HT1080 (cell line): ENCODE measurements around the gene PLA2G4D. TPM values are rescaled to one million over a fixed set of nuclear protein-coding genes. Genes with fewer than 3 reads are reported as not detected.

ENCODE experiments used
- DNase-seq: peaks from one replicate; pipeline ENCODE4 v3.0.0-alpha.2; 2015; ENCODE audit warnings: low read depth
- polyA plus RNA-seq, 2 experiments: library from polyadenylated mRNA; depleted of rRNA; stranded (reverse); fragments of >200 nt; gene quantifications; 2 replicates each; pipeline ENCODE4 v1.2.3, GENCODE V29; 2015
- total RNA-seq: library from RNA; depleted of rRNA; stranded (reverse); fragments of >200 nt; shearing (Covaris generic); gene quantifications from 2 replicates; pipeline ENCODE4 v1.2.3, GENCODE V29; 2014; rRNA removed

PLA2G4D gene, protein sequence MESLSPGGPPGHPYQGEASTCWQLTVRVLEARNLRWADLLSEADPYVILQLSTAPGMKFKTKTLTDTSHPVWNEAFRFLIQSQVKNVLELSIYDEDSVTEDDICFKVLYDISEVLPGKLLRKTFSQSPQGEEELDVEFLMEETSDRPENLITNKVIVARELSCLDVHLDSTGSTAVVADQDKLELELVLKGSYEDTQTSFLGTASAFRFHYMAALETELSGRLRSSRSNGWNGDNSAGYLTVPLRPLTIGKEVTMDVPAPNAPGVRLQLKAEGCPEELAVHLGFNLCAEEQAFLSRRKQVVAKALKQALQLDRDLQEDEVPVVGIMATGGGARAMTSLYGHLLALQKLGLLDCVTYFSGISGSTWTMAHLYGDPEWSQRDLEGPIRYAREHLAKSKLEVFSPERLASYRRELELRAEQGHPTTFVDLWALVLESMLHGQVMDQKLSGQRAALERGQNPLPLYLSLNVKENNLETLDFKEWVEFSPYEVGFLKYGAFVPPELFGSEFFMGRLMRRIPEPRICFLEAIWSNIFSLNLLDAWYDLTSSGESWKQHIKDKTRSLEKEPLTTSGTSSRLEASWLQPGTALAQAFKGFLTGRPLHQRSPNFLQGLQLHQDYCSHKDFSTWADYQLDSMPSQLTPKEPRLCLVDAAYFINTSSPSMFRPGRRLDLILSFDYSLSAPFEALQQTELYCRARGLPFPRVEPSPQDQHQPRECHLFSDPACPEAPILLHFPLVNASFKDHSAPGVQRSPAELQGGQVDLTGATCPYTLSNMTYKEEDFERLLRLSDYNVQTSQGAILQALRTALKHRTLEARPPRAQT
- not detected in 2 replicates for total RNA-seq
- not detected in 2 replicates for polyA plus RNA-seq (2015; cell fraction: cytosol; rRNA removed)
- not detected in 2 replicates for polyA plus RNA-seq (2015; cell fraction: nucleus; rRNA removed)

GRCh38 chr15:42094512-42094963, at the start of gene PLA2G4D:
PLA2G4D (minus strand) TSS chr15:42094562; CDS start chr15:42094459, 103 bp downstream.
- no peak for DNase-seq

DNA sequence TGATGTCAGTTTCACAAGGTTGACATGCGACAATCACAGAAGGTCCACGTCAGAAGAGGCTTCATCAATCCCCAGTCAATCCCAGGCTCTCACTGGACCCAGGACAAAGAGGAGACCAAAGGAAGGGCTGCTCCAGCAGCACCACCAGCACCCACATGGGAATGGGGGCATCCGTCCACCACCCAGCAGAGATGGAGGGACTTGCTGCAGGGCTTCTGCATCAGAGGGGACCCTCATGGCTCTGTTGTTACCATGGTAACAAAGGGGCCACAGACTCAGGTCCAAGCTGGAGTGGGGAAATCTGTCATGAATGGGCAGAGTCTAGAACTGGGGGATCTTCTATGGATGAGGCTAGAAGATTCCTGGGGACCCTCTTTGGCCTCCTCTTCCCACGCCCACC, 49.0 kb upstream of the PLA2G4D start:
- DNase-seq: no peak

DNA sequence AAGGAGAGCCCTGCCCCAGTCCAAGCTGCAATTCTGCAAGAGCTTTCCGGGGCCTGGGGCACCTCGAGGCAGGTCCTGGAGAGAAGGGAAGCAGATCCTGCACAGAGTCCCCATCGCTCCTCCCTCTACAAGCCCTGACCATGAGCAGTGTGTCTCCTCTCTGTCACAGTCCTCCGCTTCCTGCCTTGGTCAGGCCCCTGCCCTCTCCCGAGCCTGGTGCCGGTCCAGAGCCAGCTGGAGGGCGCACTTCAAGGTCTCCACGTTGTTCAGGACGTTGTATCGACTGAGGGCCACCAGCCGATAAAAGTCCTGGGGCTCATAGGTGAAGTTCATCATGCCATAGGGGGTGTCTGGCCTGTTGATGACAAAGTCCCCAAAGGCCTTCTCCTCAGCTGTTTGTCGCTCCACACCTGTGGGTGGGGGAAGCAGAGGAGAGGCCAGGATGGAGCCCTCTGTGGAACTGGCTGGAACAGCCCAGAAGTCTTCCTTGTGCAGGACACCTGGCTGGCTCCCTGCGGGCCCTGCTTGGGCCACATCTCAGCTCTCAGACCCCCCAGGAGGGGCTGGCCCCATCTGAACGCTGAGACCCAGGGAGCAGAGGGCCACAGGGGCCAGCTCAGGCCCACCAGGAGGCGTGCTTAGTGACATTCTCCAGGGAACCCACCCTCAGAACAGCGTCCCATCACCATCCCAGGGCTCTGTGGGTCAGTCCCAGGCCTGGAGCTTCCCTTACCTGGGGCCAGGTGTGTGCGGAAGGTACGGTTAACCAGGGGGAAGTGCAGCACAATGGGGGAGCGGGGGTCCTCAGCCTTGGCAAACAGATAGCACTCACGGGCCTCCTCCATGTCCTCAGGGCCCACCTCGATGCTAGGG, 47.7 kb upstream of the PLA2G4D start:
- no peak for DNase-seq

GRCh38 chr15:42141246-42141645, 46.9 kb upstream of the PLA2G4D start:
- no peak for DNase-seq

DNA sequence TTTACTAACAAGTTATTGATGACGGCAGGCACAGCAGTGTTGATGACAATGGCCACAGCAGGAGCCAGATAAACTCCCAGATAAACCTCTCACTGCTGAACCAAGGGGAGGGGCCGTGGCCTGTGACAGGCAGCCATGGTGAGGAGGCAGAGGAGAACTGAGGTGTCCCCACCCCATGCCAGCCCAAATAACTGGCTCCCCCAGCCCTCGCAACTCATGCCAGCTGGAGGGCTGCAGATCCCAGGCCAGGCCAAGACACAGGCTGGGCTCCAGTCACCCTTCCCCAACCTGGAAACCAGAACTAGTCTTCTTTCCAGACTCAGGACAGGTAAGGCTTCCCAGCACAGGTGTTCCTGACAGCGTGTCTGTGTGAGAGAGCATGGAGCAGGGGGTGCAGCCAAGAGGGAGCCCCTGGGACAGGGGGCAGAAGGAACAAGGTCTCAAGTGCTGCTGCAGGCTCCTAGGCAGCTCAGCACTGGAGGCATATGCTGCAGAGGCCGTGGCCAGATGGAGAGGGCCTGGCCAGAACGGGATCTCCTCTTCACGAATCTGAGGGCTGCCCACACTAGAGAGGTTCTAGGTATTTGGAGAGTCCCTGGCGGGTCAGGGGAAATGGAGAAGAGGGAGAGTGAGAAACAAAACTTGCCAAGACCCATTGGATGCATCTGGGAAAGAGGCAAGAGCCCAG, 46.2 kb upstream of the PLA2G4D start:
- DNase-seq: no peak

DNA sequence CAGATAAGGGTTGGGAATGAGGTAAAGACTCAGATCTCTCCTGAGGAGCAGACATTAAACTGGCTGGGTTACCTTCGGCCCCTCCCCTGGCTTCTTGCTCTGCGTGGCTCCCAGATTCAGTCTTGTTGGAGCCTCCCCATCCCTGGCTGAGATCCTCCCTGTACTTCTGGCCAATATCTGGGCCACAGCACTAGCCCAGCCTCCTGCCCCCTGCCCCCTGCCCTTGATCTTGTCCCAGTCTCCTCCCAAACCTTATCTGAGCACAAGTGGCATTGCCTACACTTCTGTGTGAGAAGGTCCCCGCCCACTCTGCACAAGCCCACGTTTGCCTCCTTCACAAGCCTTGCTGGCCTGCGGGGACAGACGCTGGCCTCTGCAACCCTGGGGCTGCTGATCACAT, 45.2 kb upstream of the PLA2G4D start:
- DNase-seq: no peak

DNA sequence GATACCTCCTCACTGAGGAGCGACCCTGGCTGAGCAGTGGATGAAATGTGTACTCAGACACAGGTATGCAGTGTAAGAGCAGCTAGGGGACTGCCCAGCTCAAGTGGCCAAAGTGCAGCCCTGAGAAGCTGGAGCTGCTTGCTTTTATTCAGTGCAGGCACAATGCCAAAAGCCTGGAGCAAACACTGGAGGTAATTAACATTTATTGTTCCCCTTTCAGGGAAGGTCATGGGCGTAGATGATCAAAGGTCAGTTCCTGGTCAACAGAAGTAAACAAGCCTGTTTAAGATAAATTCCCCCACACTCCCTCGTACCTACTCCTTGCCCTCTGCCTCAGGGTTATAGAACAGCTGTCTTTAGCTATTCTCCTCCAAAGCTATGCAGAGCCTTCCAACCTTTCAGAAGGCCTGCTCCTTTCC, 44.6 kb upstream of the PLA2G4D start:
- no peak for DNase-seq

DNA sequence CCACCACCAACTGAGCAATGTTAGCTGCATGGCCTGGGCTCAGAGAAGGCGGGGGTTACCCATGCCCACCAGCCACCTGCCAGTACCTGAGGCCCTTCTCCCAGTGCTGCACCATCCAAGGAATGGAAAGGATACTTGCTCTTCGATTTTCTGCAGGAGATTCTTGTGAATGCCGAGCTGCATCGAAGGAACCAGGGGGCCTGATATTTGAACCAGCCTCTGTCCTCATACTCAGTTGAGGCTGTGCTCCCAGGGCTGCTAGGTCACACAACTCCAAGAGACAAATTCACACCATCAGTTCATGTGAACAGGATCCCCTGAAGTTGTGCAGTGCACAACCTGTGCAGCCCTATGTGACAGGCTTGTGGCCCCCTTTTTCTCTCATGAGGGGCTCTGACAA, 44.0 kb upstream of the PLA2G4D start:
- DNase-seq: no peak

- peak; percentile 47 for DNase-seq
These were observed 43.3 kb upstream of the PLA2G4D start for GRCh38 chr15:42137461-42138261.

DNA sequence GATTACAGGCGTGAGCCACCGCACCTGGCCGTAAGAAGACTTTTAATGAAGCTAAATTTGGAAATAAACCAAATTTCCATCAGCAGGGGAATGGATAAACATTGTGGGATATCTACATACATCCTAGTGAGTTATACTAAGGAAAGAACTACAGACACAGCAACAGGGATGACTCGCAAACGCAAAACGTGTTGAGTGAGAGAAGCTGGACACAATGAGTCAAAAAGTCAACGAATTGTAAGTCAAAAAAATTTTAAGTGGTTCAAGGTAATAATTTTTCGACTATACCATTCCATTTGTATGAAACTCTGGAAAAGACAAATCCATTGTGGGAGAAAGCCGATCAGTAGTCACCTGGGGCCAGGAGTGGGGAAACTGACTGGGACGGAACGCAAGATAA, 42.2 kb upstream of the PLA2G4D start:
- no peak for DNase-seq

- DNase-seq: no peak
These were observed 41.0 kb upstream of the PLA2G4D start for GRCh38 chr15:42135351-42135750.

GRCh38 chr15:42134617-42135245, 40.4 kb upstream of the PLA2G4D start:
- DNase-seq: no peak

DNA sequence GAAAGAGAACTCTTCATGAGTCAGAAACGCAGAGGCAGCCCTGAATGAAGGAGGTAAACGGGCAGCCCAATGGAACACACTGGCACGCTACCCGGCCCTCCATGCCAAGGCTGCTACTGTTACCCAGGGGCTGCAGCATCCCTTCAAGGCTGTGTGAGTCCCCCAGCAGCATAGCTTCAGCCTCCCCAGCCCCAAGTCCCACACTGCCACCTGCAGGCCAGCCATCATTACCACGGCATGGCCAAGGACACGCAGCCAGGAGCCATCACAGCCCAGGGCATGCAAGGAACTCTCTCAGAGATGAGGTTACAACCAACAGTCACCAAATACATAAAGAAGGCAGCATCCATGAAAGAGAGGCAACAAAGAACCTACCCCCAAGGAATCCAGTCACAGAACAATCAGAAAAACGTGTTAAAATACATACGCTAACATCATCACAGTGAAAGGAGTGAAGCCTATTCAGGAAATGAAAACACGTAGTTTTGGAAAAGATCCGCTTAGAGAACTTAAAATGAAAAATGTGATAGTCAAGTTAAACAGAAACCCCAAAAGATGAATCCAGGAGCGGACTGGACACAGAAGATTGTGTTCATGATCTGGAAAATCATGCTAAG, 39.6 kb upstream of the PLA2G4D start:
- DNase-seq: peak; percentile 62

- DNase-seq: no peak
These were observed 39.0 kb upstream of the PLA2G4D start for GRCh38 chr15:42133356-42133755.

GRCh38 chr15:42131826-42132806, 37.8 kb upstream of the PLA2G4D start:
- DNase-seq: no peak

DNA sequence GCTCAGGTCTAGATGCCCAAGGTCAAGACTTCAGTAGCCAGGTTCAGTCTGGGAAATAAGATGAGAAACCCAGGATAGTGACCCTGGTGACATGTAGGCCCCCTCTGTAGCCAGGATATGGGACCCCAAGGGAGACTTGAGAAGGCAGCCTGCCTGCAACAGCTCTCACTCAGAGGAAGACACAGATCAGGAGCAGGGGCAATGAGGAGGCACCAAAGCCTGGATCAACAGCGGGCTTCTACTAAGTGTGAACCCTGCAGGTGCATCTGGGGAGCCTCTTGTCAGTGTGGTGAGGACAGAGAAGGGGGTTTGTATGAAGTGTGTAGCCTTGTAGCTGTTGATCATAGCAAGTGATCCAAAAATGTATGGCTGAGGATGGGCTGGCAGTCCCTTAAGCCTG, 36.6 kb upstream of the PLA2G4D start:
- DNase-seq: no peak

DNA sequence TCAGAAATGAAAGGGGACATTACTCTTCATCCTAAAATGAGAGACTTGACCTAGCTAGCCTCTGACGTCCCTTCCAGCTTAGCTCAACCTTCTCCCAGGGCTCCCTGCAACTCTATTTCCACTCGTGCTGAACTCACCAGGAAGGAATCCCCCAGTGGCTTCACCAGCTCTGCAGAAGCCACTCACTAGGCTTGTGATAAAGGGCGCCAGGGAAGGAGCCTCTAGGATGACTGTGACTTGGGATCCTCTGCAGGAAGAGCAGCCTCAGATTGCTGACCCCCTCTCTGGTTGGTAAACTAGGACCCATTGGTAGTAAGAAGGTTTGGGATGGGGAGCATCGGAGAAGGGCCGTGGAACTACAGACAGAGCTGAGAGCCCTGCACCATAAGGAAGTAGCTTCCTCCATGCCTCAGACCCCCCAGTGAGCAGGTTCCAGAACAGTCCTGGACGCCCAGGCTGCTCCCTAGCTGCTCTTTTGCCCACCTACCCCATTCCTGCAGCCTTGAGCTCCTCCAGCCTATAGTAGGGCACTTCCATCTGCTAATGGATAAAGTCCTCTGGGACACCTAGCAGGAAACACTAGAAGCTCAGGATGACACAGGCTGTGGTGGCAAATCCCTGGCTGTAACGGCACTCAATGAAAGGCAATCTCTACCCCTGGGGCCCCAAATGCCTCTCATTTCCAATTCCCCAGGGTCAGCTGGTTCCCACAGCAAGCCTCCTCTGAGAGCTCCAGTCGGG, 36.1 kb upstream of the PLA2G4D start:
- DNase-seq: no peak
